NK-92 (cell line): ENCODE data around the gene SH3BGR.
"Not testable (repeated sequence)": the region's sequence is repeated elsewhere in the genome, so short reads cannot be mapped to it uniquely, and the experiment has no call there.

ENCODE experiments used
- DNase-seq: peaks from one replicate; lab custom pipeline; 2025; ENCODE audit not compliant: unreplicated experiment; lab: John Stamatoyannopoulos, UW

The SH3BGR gene

DNA sequence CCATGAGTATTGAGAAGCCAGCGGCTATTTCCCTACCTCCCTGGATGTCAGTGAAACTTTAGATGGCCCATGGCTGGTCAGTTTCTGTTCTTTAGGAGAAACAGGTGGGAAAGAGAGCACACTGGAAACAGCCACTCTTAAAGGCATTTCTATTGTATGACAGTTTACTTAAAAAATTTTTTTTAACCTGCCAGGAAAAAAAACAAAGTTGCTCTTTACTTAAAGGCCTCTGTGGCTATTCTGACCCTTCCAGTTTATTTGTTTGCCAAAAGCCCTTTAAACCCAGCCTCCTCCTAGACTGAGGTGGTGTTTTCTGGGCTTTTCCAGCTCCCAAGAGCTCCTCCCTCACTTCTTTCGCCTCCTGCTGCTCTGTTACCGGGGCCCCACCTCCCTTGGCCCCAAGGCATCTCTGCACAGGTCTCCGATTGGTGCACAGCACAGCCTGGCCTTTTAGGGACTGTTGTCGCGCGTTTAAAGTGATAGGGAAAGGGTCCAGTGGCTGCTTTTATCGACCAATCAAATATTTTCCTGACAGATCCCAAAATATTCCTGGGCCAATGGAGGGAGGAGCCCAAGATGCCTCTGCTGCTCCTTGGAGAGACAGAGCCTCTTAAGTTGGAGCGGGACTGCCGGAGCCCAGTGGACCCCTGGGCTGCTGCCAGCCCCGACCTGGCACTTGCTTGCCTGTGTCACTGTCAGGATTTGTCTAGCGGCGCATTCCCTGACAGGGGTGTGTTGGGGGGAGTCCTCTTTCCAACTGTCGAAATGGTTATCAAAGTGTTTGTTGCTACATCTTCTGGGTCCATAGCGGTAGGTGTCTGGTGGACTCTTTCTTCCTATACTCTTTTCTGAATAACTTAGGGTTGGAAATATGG lies at the start of gene SH3BGR:
Gene SH3BGR (plus strand): TSS at position 639 of the 875 bp plus-strand sequence. CDS start 127 bp downstream, at position 766.
- no peak for DNase-seq

DNA sequence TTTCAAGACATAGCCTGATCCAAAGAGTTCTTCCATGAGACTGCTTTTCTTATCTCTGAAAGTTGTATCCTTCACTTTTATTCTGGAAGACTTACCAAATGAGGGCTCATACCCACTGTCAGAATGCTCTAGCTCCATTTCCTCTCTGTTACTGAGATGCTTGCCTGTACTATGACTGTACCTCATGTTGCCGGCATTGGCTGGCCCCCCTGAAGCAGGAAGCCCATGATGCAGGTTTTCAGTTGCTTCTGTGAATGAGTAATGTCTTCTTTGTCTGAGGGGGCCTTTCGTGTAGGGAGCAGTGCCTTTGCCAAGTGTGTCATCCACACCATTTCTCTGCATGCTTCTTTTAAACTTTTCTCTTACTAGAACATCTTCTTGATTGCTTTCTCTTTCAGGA lies 45.7 kb upstream of the SH3BGR start:
- DNase-seq: no peak

DNA sequence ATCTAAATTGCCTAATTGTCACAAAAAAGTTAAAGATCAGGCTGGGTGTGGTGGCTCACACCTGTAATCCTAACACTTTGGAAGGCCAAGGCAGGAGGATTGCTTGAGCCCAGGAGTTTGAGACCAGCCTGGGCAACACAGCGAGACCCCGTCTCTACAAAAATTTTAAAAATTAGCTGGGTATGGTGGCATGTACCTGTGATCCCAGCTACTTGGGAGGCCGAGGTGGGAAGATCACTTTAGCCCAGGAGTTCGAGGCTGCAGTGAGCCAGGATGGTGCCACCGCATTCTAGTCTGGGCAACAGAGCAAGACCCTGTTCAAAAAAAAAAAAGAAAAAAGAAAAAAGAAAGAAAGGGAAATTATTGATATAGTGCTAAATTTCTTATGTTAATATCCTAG lies 32.6 kb upstream of the SH3BGR start:
- DNase-seq: not testable (repeated sequence)

DNA sequence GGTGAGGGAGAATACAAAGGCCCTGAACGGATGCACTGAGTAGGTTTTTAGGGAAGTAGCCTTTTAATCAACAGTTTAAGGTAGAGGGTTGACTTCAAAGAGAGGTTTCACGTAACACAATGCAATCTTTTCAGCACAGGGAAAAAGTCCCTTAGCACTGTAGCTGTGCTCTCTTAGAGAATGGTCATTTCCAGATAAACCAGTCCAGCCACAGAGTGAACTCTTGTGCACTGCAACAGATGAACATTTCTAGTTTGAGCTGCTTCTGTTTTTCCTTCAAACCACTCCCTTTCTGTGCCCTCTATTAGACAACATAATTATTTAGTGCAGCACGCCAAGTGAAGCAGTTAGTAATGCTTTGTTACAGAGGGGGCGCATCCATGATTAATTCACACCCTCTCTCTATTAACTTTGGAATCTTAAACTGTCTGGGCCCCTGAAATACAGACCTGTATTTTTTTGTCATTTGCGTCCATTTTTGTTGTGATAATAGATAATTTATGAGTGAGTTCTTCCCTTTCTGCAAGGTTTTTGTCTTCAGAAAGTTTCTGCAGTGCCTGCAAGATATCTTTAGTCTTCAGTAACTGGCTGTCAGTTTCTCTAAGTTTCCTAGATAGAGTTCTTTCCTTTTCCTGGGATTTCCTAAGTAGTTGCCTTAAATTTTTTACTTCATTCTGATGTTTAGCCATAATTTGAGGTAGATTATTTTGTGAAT lies 29.1 kb upstream of the SH3BGR start:
- no peak for DNase-seq

DNA sequence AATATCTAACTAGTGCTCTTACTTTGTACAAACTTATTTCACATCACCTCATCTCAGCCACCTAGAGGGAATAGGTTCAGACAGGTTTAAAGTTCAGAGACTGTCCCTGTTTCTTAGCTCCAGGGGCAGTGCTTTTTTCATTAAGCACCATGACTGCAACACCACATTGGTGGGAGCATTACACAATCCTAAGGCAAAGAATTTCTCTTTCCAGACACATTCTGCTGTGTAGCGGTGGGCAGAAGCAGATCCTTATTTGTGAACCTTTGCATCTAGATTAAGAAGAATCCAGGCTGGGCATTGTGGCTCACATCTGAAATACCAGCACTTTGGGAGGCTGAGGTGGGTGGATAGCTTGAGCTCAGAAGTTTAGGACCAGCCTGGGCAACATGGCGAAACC lies 22.3 kb upstream of the SH3BGR start:
- no peak for DNase-seq

DNA sequence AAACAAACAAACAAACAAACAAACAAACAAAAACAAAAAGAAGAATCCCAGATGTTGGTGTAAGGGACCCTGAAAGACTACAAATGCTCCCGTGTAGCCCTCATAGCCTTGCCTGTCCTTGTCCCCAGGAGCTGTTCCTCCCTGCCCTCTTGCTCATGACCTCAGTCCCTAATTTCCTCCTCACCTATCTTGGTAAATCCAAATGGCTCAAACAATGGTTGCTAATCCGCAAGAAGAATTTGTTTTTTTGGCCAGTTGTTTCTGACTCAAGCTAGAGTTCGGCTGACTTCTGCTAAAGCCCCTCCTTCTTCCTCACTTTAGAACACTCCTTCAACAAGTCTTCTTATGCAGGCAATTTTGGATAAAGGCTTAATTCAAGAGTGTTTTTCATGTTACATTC lies 21.8 kb upstream of the SH3BGR start:
- DNase-seq: no peak

DNA sequence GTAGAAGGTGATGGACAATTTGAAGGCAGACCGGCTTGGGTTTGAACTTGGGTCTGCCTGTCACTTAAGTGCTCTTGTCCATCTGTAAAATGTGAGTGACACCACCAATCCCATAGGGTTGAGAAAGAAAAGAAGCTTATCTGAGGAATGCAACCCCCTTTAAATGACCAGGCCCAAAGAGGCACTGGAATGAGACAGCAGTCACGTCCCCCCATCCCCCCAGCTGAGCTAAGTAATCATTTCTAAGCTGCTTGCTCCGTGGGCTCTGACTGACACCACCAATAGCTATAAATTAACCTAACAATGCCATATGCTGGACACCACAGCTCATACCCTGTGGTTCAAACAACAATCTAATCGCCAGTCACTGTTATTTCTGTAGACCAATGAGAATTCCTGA lies 21.3 kb upstream of the SH3BGR start:
- no peak for DNase-seq

DNA sequence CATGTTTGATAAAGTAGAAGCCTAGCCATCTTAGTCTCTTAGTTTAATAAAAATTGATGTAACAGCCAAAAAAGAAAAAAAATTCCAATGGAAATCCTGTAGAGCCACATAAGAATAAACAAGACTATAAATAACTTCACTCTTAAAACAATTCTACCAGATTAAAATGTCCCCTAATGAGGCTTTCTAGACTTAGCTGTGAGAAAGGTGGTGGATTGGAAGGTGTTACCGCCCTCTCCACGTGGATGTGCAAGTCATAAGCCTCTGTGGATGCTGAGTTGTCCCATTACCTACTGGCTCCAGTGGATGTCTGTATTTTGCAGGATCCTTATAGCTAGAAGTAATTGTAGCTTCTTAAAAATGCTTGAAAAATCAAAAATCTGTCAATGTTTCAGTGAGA lies 20.8 kb upstream of the SH3BGR start:
- no peak for DNase-seq

DNA sequence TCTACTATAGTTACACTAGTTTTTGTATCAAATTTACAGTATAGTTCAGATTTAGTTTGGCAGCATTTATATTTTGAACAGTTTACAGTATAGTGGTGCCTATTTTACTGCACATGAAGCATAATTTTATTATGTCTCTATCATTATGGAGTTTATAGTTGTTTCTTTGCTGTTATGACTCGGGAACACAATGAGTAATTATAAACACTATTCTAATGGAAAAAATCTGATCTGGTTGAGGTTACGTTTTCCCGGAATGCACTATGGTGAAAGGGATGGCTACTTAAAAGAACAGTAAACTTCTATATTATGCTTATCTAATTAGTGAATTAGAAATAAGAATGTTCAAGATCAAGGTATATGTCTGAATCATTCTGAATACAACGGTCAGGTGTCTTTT lies 16.8 kb upstream of the SH3BGR start:
- DNase-seq: no peak

DNA sequence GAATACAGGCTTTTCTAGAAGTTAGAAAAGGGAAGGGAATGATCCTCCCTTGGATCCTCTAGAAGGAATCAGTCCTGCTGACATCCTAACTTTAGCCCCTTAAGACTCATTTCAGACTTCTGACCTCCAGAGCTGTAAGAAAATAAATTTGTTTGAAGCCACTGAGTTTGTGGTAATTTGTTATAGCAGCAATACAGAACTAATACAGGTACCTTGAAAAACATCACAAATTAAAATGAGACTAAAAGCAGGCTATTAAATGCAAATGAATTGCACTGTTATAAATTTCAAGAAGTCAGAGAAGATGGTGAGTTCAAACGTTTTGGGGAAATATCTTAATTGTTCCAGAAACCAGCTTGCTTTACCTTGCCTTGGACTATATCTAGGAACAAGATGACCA lies 12.5 kb upstream of the SH3BGR start:
- no peak for DNase-seq

DNA sequence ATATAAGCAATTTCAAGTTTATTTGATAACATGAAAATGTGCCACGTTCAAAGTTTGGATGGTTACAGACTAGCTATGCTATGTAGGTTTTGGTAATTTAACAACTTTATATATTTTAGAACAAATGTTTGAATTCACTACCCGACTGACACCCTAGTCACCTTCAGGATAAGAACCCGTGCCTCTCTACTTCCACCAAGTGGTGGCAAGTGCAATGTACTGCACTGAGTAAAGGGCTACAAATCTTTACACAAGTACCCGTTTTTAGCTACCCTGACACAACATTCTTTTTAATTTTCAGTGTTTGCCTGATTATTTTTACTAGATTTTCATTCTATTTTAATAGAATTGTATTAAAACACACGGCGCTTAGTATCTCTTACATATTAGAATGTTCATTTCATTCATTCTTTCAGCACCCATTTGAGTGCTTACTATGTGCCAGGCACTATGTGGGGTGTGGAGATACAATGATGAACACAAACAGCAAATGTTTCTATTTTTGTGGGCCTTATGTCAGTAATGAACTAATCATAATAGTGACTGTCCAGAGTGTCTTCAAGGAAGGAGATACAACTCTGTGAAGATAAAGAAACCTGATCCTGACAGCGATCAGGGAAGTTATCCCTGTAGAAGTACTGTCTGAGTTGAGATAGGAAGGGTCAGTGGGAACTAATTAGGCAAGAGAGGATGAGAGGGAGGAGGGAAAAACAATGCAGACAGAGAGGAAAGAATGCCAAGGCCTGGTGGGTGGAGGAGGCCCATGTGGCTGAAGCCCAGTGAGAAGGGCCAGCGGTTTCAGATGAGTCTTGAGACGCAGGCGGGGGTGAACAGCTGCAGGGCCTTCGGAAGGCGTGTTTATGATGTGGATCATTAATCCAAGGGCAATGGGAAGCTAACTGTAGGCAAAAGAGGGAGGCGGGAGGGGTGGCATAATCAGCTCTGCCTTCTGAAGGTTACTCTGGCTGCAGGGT lies 10.0 kb upstream of the SH3BGR start:
- DNase-seq: no peak

DNA sequence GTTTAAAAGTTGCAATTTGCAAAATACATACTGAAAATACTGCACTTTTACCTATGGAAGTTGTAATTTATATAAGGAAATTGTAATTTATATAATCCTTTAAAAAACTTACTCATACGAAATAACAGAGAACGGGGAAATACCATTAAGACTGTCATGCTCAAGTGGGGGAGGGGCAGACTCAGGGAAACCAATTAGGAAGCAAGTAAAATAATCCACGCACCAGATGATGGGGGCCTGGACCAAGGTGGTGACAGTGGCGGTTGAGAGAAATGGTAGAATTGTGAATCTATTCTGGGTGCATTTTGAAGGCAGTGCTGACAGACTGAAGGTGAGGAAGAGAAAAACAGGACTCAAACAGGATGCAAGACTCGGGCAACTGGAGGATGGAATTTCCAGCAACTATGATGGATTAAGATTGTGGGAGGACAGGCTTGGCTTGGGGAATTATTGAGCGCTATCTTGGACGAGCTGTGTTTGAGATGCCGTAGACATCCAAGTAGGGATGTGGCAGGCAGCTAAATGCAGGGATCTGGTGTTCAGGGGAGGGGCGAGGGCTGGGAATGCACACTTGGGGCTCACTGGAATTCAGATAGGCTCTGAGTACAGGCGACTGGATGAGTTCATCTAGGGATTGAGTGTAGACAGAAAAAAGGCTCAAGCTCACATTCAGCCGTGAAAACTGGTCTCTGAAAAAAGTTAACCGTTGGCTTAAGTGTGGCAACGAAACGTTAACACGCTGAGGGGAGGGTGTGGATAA lies 7.2 kb upstream of the SH3BGR start:
- no peak for DNase-seq

DNA sequence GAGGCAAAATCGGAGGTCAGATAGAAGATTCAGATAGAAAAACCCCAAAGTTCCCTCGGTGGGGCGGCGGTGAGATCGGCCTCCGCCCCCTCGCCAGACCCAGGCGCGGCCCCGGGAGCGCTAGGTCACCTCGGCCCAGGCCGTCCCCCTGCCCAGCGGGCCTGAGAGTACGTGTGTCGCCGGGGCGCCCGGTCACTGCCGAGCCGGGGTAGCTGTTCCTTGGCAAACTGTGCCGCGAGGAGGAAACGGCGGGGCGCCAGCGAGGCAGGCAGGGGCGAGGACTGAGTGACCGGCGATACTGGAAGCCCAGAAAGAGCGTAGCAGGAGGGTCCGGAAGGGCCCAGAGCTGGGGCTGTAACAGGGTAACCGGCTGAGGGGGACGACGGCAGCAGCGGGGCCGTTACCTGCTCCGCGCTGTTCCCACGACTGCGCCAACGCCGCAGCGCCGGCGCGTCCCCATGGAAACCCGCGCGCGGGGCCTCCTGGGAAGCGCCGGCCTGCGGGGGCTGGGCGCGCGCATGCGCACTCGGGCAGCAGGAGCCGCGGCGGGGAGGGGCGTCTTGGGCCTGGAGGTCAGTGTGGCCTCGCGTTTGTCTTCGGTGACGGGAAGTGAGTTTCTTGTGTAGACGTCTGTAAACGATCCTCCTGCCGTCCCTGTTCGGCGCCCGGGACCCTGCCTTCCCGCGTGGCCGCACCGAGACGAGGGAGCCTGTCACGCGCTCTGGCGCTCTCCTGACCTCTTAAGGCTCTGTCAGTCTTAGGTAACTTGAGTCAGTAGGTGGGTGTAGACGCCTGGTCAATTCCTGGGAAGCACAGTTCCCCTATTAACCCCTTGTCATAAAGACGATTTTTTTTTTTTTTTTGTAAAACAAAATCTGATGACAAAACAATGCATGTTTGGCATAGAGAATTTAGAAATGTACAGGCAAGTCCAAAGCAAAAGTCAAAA lies 6.2 kb upstream of the SH3BGR start, which contains the start of gene LCA5L:
Gene LCA5L (minus strand): TSS at position 458 of the 949 bp plus-strand sequence. CDS start 17,285 bp downstream, outside the sequence.
- peak; percentile 25 for DNase-seq

DNA sequence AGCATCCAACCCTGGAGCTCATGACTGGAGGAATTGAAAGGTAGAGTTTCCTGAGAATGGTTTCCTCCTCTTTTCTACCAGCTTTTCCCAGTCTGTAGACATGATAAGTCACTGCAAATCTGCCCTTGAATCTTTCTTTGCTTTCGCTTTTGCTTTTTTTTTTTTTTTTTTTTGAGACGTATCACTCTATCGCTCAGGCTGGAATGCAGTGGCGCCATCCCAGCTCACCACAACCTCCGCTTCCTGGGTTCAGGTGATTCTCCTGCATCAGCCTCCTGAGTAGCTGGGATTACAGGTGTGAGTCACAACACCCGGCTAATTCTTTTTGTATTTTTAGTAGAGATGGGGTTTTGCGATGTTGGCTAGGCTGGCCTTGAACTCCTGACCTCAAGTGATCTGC lies 4.5 kb upstream of the SH3BGR start:
- DNase-seq: no peak

DNA sequence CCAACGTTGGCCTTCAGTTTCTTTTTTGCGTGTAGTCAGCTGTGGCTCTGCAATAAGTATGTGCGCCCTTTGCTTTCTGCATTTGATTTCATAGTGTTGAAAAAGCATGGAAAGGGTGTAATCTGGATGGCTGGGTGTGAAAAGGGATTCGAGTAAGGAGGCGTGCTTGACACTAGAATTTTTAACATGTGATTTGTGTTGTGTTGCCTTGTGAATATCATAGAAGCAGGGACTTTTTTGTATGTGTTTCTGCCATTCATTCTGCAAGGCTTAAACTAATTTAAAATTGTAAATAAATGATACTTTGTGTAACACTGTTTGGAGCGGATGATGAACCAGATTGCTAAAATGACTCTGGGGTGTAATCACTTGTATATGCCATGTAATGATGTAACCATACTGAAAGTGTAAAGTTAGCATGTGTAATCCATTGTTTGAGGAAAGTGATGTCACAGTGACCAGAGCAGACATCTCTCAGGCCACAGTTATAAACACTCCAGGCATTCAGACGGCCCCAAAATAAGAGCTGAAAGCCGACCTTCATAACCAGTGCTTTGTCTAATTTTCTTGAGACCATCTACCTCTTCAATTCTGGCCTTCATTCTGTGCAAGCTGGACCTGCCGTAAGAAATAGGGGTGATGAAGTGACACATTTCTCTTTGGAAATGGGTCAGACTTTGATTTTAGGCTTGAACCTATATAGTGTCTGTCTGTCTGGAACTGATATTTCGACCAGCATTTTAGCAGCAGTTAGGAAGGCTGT lies 618 bp downstream of the SH3BGR start:
- DNase-seq: no peak

DNA sequence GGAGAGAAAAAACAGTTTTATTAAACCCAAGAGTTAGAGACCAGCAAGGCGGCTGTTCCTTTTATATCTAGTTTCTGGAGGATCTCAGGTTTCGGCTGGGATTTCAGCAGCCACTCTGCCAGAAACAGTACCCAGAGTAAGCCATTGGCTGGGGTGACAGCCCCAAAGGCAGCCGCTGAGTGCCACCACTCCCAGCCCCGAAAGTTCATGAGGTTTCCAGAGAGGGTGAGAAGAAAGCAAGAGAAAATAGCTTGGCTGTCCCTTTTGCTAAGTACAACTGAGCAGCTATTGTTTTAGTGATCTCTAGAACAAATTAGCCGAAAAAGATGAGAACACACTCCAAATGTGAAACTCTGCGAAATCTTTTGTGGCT lies 1.2 kb downstream of the SH3BGR start:
- DNase-seq: no peak

DNA sequence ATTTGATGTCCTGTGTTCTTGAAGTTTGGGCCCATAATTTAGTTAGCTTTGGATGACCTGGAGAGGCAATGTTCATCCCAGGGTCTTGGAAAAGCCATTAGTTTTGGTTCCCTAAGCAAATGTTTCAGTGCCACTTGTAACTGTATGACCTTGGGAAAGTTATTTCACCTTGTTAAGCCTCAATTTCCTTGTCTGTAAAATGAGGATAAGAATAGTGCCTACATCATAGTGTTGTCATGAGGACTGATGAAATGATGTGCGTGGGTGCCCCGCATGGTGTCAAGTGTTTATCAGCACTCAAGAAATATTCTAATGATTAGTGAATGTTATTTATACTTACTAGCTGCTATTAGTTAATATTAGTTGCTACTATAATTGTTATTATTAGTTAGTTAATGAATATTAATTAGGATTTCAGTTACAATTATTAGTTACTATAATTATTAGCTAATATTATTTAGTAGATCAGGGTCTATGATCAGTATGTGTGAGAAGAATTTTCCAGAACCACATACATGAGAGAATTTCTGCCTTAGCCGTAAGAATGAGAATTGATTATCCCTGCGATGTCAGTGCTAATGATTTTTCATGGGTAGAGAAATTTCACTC lies 1.9 kb downstream of the SH3BGR start:
- no peak for DNase-seq
